ENCODE results near the gene RALB. TPM values are rescaled to one million over a fixed set of nuclear protein-coding genes. Genes with fewer than 3 reads are reported as not detected.

RALB gene
- total RNA-seq, 1 experiment from 2014 or later: 17.1 TPM

DNA sequence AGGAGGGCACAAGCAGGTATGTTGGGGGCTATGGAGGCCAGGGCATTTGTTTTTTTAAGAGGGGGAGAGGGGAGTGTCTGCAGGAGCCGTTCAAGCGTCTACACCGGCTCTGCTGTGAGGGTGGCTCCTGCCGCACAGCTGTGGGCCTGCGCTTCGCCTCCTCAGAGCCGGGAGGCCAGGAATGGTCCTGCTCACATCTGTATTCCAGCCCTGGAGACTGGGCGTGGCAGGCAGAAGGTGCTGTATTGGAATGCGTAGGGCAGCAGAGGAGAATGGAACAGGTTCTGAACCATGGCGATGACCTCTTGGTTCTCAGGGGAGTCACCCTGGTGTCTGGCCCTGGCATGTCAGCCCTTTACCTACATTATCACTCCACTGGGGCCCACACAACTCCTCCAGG is 66.5 kb downstream of the RALB start (continued):
- TF ChIP-seq, protein P1, sequence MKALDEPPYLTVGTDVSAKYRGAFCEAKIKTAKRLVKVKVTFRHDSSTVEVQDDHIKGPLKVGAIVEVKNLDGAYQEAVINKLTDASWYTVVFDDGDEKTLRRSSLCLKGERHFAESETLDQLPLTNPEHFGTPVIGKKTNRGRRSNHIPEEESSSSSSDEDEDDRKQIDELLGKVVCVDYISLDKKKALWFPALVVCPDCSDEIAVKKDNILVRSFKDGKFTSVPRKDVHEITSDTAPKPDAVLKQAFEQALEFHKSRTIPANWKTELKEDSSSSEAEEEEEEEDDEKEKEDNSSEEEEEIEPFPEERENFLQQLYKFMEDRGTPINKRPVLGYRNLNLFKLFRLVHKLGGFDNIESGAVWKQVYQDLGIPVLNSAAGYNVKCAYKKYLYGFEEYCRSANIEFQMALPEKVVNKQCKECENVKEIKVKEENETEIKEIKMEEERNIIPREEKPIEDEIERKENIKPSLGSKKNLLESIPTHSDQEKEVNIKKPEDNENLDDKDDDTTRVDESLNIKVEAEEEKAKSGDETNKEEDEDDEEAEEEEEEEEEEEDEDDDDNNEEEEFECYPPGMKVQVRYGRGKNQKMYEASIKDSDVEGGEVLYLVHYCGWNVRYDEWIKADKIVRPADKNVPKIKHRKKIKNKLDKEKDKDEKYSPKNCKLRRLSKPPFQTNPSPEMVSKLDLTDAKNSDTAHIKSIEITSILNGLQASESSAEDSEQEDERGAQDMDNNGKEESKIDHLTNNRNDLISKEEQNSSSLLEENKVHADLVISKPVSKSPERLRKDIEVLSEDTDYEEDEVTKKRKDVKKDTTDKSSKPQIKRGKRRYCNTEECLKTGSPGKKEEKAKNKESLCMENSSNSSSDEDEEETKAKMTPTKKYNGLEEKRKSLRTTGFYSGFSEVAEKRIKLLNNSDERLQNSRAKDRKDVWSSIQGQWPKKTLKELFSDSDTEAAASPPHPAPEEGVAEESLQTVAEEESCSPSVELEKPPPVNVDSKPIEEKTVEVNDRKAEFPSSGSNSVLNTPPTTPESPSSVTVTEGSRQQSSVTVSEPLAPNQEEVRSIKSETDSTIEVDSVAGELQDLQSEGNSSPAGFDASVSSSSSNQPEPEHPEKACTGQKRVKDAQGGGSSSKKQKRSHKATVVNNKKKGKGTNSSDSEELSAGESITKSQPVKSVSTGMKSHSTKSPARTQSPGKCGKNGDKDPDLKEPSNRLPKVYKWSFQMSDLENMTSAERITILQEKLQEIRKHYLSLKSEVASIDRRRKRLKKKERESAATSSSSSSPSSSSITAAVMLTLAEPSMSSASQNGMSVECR (CRISPR knock-in tag; IDR thresholded peaks at IDR 0.05; ENCODE audit: borderline replicate concordance): no peak
- TF ChIP-seq SOX15 (CRISPR knock-in tag; IDR thresholded peaks at IDR 0.05) (no peak), CBFB (CRISPR knock-in tag; IDR thresholded peaks at IDR 0.05; ENCODE audit: low read depth) (no peak), ZNF317 (CRISPR knock-in tag; IDR thresholded peaks at IDR 0.05; ENCODE audit: borderline replicate concordance, low read depth) (no peak), GABPB1 (CRISPR knock-in tag; IDR thresholded peaks at IDR 0.05) (no peak), MXD4 (CRISPR knock-in tag; IDR thresholded peaks at IDR 0.05; ENCODE audit: borderline replicate concordance) (no peak), ZNF138 (CRISPR knock-in tag; conservative IDR thresholded peaks at IDR 0.05) (no peak)
- TF ChIP-seq, protein P2, sequence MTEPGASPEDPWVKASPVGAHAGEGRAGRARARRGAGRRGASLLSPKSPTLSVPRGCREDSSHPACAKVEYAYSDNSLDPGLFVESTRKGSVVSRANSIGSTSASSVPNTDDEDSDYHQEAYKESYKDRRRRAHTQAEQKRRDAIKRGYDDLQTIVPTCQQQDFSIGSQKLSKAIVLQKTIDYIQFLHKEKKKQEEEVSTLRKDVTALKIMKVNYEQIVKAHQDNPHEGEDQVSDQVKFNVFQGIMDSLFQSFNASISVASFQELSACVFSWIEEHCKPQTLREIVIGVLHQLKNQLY (CRISPR knock-in tag; IDR thresholded peaks at IDR 0.05): no peak
- TF ChIP-seq, protein P3, sequence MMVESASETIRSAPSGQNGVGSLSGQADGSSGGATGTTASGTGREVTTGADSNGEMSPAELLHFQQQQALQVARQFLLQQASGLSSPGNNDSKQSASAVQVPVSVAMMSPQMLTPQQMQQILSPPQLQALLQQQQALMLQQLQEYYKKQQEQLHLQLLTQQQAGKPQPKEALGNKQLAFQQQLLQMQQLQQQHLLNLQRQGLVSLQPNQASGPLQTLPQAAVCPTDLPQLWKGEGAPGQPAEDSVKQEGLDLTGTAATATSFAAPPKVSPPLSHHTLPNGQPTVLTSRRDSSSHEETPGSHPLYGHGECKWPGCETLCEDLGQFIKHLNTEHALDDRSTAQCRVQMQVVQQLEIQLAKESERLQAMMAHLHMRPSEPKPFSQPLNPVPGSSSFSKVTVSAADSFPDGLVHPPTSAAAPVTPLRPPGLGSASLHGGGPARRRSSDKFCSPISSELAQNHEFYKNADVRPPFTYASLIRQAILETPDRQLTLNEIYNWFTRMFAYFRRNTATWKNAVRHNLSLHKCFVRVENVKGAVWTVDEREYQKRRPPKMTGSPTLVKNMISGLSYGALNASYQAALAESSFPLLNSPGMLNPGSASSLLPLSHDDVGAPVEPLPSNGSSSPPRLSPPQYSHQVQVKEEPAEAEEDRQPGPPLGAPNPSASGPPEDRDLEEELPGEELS (CRISPR knock-in tag; IDR thresholded peaks at IDR 0.05): no peak
- TF ChIP-seq, protein P4, sequence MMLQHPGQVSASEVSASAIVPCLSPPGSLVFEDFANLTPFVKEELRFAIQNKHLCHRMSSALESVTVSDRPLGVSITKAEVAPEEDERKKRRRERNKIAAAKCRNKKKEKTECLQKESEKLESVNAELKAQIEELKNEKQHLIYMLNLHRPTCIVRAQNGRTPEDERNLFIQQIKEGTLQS (CRISPR knock-in tag; conservative IDR thresholded peaks at IDR 0.05): no peak
- TF ChIP-seq, protein P5, sequence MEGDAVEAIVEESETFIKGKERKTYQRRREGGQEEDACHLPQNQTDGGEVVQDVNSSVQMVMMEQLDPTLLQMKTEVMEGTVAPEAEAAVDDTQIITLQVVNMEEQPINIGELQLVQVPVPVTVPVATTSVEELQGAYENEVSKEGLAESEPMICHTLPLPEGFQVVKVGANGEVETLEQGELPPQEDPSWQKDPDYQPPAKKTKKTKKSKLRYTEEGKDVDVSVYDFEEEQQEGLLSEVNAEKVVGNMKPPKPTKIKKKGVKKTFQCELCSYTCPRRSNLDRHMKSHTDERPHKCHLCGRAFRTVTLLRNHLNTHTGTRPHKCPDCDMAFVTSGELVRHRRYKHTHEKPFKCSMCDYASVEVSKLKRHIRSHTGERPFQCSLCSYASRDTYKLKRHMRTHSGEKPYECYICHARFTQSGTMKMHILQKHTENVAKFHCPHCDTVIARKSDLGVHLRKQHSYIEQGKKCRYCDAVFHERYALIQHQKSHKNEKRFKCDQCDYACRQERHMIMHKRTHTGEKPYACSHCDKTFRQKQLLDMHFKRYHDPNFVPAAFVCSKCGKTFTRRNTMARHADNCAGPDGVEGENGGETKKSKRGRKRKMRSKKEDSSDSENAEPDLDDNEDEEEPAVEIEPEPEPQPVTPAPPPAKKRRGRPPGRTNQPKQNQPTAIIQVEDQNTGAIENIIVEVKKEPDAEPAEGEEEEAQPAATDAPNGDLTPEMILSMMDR (IDR thresholded peaks at IDR 0.05): no peak

DNA sequence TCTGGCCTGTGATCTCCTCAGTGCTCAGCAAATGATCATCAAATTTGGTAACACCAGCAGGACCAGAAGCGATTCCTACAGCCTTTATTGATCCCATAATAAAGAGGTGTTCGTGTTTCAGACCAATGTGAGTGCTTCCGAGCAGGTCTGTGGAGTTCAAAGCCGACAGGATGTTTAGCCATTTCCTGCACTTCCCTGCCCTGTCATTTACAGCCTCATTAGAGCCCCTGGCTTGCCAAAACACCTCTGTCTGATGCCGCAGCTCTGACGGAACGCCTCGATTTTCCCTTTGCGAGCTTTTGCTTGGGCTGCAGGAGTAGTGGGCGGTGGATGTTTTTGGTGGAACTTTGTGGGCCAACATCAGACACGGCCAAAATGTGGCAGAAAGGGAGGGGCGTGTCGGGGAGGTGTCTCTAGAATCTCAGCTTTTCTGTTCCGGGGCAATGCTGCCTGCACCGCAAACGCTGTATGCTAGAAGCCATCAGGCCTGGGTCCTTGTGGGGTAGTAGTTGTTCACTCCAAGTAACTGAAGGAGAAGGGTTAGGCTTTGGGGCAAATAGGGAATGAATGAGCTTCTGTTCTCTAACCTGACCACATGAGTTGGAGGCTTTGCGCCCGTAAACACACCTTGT is 67.2 kb downstream of the RALB start:
- ATAC-seq: no peak
- H3K27ac Mint-ChIP-seq: no peak overlapping the region
- H3K36me3 Mint-ChIP-seq: no peaks in the 10 kb centered on the region
- CTCF ChIA-PET: interaction anchor here (0.6 to 1.0 kb wide), 3 partner anchors 17 to 233 kb away, joined by 3 to 6 read pairs (median 4); no protein-coding TSS in a partner anchor
- H3K4me3 Mint-ChIP-seq: no peak overlapping the region
- POLR2A ChIA-PET: interaction anchor here (0.6 kb wide), 1 partner anchor 358 kb away, joined by 6 read pairs; no protein-coding TSS in a partner anchor
- no peaks in the 10 kb centered on the region for H3K9me3 Mint-ChIP-seq
- no peak for DNase-seq (ENCODE audit: low spot score)
- H3K4me1 Mint-ChIP-seq: no peaks in the 10 kb centered on the region
- H3K27me3 Mint-ChIP-seq (ENCODE audit: low read depth): peaks cover 21% of the 10 kb centered on the region
- no peak for TF ChIP-seq KAT7 (CRISPR knock-in tag; IDR thresholded peaks at IDR 0.05; ENCODE audit: borderline replicate concordance)
- no peak for TF ChIP-seq ETV6 (CRISPR knock-in tag; IDR thresholded peaks at IDR 0.05)
- TF ChIP-seq, protein P6, sequence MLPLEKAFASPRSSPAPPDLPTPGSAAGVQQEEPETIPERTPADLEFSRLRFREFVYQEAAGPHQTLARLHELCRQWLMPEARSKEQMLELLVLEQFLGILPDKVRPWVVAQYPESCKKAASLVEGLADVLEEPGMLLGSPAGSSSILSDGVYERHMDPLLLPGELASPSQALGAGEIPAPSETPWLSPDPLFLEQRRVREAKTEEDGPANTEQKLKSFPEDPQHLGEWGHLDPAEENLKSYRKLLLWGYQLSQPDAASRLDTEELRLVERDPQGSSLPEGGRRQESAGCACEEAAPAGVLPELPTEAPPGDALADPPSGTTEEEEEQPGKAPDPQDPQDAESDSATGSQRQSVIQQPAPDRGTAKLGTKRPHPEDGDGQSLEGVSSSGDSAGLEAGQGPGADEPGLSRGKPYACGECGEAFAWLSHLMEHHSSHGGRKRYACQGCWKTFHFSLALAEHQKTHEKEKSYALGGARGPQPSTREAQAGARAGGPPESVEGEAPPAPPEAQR (CRISPR knock-in tag; IDR thresholded peaks at IDR 0.05): no peak
- no peak for TF ChIP-seq MXD4 (CRISPR knock-in tag; IDR thresholded peaks at IDR 0.05; ENCODE audit: borderline replicate concordance)
- TF ChIP-seq, protein P7, sequence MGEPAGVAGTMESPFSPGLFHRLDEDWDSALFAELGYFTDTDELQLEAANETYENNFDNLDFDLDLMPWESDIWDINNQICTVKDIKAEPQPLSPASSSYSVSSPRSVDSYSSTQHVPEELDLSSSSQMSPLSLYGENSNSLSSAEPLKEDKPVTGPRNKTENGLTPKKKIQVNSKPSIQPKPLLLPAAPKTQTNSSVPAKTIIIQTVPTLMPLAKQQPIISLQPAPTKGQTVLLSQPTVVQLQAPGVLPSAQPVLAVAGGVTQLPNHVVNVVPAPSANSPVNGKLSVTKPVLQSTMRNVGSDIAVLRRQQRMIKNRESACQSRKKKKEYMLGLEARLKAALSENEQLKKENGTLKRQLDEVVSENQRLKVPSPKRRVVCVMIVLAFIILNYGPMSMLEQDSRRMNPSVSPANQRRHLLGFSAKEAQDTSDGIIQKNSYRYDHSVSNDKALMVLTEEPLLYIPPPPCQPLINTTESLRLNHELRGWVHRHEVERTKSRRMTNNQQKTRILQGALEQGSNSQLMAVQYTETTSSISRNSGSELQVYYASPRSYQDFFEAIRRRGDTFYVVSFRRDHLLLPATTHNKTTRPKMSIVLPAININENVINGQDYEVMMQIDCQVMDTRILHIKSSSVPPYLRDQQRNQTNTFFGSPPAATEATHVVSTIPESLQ (CRISPR knock-in tag; IDR thresholded peaks at IDR 0.05): no peak
- TF ChIP-seq GTF2I (CRISPR knock-in tag; conservative IDR thresholded peaks at IDR 0.05): no peak
- TF ChIP-seq, protein P8, sequence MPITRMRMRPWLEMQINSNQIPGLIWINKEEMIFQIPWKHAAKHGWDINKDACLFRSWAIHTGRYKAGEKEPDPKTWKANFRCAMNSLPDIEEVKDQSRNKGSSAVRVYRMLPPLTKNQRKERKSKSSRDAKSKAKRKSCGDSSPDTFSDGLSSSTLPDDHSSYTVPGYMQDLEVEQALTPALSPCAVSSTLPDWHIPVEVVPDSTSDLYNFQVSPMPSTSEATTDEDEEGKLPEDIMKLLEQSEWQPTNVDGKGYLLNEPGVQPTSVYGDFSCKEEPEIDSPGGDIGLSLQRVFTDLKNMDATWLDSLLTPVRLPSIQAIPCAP (CRISPR knock-in tag; IDR thresholded peaks at IDR 0.05): no peak
- no peak for TF ChIP-seq HMGA2 (CRISPR knock-in tag; IDR thresholded peaks at IDR 0.05)
- no peak for TF ChIP-seq ZNF671 (CRISPR knock-in tag; IDR thresholded peaks at IDR 0.05)
- TF ChIP-seq JUN (CRISPR knock-in tag; IDR thresholded peaks at IDR 0.05): no peak
- no peak for TF ChIP-seq GRHL2 (CRISPR knock-in tag; IDR thresholded peaks at IDR 0.05; ENCODE audit: insufficient replicate concordance, severe bottlenecking)
- TF ChIP-seq SP1 (CRISPR knock-in tag; conservative IDR thresholded peaks at IDR 0.05): no peak
- TF ChIP-seq SMAD3 (CRISPR knock-in tag; IDR thresholded peaks at IDR 0.05; ENCODE audit: borderline replicate concordance): no peak
